ENCODE data around the gene HSFX4.
"Not testable (repeated sequence)": the region's sequence is repeated elsewhere in the genome, so short reads cannot be mapped to it uniquely, and the experiment has no call there.

Gene HSFX4

GRCh38 chrX:149929400-149929799 is at the start of gene HSFX4:
HSFX4 (plus strand) TSS chrX:149929573; CDS start chrX:149929645, 72 bp downstream.
- not testable (repeated sequence) for DNase-seq

GRCh38 chrX:149881081-149881711 is 48.2 kb upstream of the HSFX4 start, which contains the start of gene MAGEA8:
MAGEA8 (plus strand) TSS chrX:149881183; CDS start chrX:149884273, 3,090 bp downstream.
- DNase-seq = no peak

- DNase-seq = not testable (repeated sequence)
These were observed 38.5 kb upstream of the HSFX4 start for GRCh38 chrX:149890828-149891227.

- no peak for DNase-seq
These were observed 30.8 kb upstream of the HSFX4 start for GRCh38 chrX:149898554-149898953.

GRCh38 chrX:149903889-149904748 is 25.3 kb upstream of the HSFX4 start:
- DNase-seq = no peak

- DNase-seq = no peak
These were observed 21.1 kb upstream of the HSFX4 start for GRCh38 chrX:149908308-149908707.

GRCh38 chrX:149908727-149909126 is 20.6 kb upstream of the HSFX4 start:
- no peak for DNase-seq

- DNase-seq = no peak
These were observed 19.8 kb upstream of the HSFX4 start for GRCh38 chrX:149909324-149910177.

GRCh38 chrX:149910178-149910695 is 19.1 kb upstream of the HSFX4 start:
- no peak for DNase-seq

- DNase-seq = no peak
These were observed 12.5 kb upstream of the HSFX4 start for GRCh38 chrX:149916745-149917392.

- DNase-seq = not testable (repeated sequence)
These were observed 5.5 kb upstream of the HSFX4 start for GRCh38 chrX:149923836-149924235.

GRCh38 chrX:149924434-149924833 is 4.9 kb upstream of the HSFX4 start:
- not testable (repeated sequence) for DNase-seq

GRCh38 chrX:149927245-149927963 is 2.0 kb upstream of the HSFX4 start:
- not testable (repeated sequence) for DNase-seq

- DNase-seq = not testable (repeated sequence)
These were observed 1.5 kb upstream of the HSFX4 start for GRCh38 chrX:149927964-149928258.

- DNase-seq = not testable (repeated sequence)
These were observed 738 bp upstream of the HSFX4 start for GRCh38 chrX:149928635-149929034.

- DNase-seq = not testable (repeated sequence)
These were observed 2.0 kb downstream of the HSFX4 start for GRCh38 chrX:149931355-149931754.

- DNase-seq = not testable (repeated sequence)
These were observed 2.8 kb downstream of the HSFX4 start for GRCh38 chrX:149932150-149932549.

GRCh38 chrX:149932970-149933369 is 3.6 kb downstream of the HSFX4 start:
- DNase-seq = not testable (repeated sequence)

- DNase-seq = not testable (repeated sequence)
These were observed 4.2 kb downstream of the HSFX4 start for GRCh38 chrX:149933547-149933946.

GRCh38 chrX:149937328-149937727 is 8.0 kb downstream of the HSFX4 start:
- DNase-seq = not testable (repeated sequence)

GRCh38 chrX:149937871-149938426 is 8.6 kb downstream of the HSFX4 start:
- no peak for DNase-seq
